GM06990 (cell line): ENCODE results near the gene OPHN1.
"Not testable (repeated sequence)": the region's sequence is repeated elsewhere in the genome, so short reads cannot be mapped to it uniquely, and the experiment has no call there.

Source experiments
- DNase-seq: peaks from one replicate; pipeline ENCODE4 v3.0.0-alpha.2; 2011; ENCODE audit not compliant: insufficient read length; ENCODE audit errors: extremely low read depth
- H3K27me3 ChIP-seq: replicated peaks from 2 replicates; pipeline ENCODE4 v1.6.0; 2011; ENCODE audit warnings: low read length; ENCODE audit not compliant: control insufficient read depth, insufficient read depth
- H3K36me3 ChIP-seq: 2 replicates; pipeline ENCODE4 v1.5.1; 2011; ENCODE audit warnings: low read length; ENCODE audit not compliant: control insufficient read depth, insufficient read depth
- H3K4me3 ChIP-seq: replicated peaks from 2 replicates; pipeline ENCODE4 v1.5.1; 2011; ENCODE audit warnings: low read depth, mild to moderate bottlenecking, control low read depth, low read length
- CTCF ChIP-seq: IDR thresholded peaks from 2 replicates; pipeline ENCODE4 v1.5.1; 2011; ENCODE audit warnings: low read length, control low read depth, mild to moderate bottlenecking, inconsistent platforms; ENCODE audit not compliant: insufficient read depth, poor library complexity, severe bottlenecking

Gene OPHN1

GRCh38 chrX:68084765-68085164 is 348.5 kb downstream of the OPHN1 start:
- TF ChIP-seq CTCF: no peak
- Histone ChIP-seq H3K4me3 (no peak overlapping the region), H3K36me3 (no peaks in the 10 kb centered on the region), H3K27me3 (no peaks in the 10 kb centered on the region)
- DNase-seq: no peak

DNA sequence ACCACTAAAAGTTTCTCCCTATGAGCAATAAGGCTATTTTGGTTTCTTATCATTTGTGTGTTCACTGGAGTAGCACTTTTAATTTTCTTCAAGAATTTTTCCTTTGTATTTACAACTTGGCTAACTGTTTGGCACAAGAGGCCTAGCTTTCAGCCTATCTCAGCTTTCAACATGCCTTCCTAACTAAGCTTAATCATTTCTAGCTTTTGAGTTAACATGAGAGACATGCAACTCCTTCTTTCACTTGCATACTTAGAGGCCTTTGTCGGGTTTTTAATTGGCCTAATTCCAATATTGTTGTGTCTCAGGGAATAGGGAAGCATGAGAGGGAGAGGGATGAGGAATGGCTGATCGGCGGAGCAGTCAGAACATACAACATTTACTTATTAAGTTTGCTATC is 349.8 kb downstream of the OPHN1 start:
- Histone ChIP-seq H3K27me3 (no peaks in the 10 kb centered on the region), H3K36me3 (no peaks in the 10 kb centered on the region), H3K4me3 (no peak overlapping the region)
- no peak for DNase-seq
- TF ChIP-seq CTCF: no peak

DNA sequence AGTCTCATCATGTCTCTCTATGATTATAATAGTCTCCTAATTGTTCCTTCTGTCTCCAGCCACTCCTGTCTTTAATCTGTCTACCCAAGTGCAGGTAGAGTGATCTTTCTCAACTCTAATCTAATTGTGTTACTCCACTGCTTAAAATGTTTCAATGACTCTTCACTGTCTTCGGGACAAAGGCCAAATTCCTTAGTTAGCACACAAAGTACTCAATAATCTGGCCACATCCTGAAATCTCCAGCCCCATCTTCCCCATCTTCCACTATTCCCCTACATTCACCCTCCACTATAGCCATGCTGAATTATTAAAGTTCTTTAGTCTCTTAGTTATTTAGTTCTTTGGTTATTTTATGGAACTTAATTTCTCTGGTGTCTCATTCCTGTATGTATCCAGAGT is 353.3 kb downstream of the OPHN1 start:
- no peaks in the 10 kb centered on the region for H3K27me3 ChIP-seq
- H3K36me3 ChIP-seq: no peaks in the 10 kb centered on the region
- no peak overlapping the region for H3K4me3 ChIP-seq
- no peak for TF ChIP-seq CTCF
- no peak for DNase-seq

DNA sequence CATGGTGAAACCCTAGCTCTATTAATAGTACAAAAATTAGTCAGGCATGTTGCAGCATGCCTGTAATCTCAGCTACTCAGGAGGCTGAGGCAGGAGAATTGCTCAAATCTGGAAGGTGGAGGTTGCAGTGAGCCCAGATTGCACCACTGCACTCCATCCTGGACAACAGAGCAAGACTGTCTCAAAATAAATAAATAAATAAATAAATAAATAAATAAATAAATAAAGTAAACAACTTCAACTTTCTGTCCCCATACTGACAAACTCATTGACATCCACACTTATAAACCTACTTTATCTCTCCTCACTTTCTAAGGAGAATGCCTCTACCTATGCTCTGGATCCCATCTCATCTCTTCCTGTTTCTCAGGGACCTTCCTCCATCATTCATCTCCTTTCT is 354.5 kb downstream of the OPHN1 start:
- not testable (repeated sequence) for H3K4me3 ChIP-seq, H3K27me3 ChIP-seq, H3K36me3 ChIP-seq, DNase-seq

- Histone ChIP-seq H3K27me3 (no peaks in the 10 kb centered on the region), H3K4me3 (no peak overlapping the region), H3K36me3 (no peaks in the 10 kb centered on the region)
- no peak for DNase-seq
- TF ChIP-seq CTCF: no peak
These were observed 355.9 kb downstream of the OPHN1 start for GRCh38 chrX:68077378-68077777.

GRCh38 chrX:68072041-68072440 is 361.3 kb downstream of the OPHN1 start:
- no peaks in the 10 kb centered on the region for H3K27me3 ChIP-seq
- DNase-seq: no peak
- H3K4me3 ChIP-seq: no peak overlapping the region
- TF ChIP-seq CTCF: no peak
- no peaks in the 10 kb centered on the region for H3K36me3 ChIP-seq

DNA sequence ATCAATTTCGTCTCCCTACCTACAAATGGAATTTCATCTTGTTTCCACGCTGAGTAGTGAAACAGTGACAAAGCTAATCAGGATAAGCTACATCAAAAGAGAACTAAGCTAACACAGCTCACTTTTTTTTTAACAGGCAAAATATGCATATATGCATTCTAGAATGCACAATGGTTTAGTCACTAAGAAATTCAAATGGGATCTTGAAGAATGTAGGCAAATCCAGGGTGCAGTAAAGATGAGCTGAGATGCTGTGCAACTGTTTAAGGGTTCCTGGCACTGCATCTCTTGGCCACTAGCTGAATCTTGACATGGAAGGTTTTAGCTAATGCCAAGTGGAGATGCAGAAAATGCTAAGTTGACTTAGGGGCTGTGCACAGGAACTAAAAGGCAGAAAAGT is 363.2 kb downstream of the OPHN1 start:
- not testable (repeated sequence) for H3K36me3 ChIP-seq, H3K4me3 ChIP-seq, H3K27me3 ChIP-seq, DNase-seq
